NCI-H510A (cell line): ENCODE measurements around the gene AGFG1.

ENCODE experiments used
- DNase-seq: peaks from one replicate; lab custom pipeline; 2025; lab: John Stamatoyannopoulos, UW

AGFG1 gene

DNA sequence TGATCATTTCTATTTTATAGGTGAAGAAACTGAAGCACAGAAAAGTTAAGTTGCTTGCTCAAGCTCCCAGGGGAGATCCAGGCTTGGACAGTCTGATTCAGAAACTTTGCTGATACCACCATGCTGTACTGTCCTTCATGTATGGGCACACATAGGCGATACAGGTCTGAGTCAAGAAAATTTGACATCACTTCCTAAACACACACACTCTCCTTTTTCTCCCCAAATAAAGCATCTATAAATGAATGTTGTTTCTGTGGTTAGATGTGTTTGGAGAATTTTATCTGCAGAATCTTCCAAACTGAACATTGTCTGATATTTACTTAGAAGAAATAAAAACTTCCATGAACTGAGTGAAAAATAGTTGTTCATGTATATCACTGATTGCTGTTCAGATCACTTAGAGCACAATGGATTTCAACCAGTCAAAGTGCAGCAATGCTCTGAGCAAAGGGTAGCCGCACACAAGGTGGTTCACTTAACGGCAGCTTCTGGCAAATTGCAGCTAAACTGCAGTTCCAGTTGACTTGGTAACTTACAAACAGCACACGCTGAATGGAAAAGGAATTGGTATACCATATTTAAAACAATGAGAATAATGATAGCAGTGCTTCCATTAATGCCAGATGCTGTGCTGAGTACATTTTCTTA is 10.0 kb upstream of the AGFG1 start:
- no peak for DNase-seq

DNA sequence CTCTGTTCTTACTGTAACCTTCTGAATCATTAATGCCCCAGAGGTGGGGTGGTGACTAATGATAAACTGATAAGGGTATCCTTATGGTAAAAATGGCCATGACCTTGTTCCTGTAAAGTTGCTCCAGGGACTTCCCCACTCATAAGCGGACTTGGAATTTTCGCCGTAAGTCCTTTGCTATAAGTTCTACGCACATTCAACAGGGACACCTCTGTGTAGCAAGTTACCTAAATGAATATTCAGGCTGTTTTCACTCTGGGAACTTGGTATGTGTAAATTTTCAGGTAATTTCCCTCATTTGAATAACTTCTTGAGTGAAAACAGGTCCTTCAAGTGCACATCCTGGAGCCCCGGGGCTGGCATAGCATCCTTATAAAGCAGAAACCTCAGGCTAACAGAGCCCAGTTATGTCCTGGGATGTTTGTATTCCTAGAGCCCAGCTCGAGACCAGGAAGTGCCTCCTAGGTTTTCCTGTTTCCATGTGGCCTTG is 9.4 kb upstream of the AGFG1 start:
- DNase-seq, result no peak

DNA sequence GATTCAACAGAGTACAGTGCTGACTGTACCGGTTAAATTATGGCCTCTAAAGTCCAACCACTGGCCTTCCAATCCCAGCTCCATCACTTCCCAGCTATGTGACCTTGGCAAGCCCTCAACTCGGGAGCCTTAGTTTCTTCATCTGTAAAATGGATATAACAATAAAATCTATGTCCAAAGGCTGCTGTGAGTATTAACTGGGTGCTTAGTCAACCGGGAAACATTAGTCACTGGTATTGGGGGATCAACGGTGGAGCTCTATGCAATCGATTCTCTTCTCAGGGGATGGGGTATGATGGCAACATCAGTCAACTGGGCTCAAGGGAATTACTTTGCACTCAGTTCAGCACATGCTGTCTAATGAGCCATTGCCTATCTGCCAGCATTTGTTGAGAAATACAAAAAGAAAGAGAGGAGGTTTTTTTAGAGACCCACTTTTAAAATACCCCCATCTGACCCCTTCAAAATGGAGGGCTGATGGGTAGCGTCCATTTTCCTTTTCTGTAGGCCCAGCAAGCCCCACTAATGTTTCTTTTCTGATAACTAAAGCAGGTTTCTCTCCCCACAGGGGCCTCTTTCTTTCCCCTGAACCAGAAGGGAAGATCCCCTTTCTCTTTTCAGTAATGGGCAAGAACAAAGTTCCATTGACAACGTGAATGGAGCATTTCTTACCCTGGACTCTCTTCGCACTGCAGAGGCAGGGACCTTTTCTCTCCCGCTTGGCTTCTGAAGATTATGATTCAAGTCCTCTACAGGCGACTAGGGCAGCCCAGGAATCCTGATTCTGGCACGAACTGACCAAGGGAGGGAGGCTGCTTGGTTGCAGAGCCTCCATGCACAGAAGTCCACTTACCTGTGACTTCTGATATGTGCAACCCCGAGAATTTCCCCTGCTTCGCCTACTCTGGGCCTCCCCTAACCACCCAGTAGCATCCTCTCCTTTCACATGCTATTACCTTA is 8.7 kb upstream of the AGFG1 start:
- no peak for DNase-seq

DNA sequence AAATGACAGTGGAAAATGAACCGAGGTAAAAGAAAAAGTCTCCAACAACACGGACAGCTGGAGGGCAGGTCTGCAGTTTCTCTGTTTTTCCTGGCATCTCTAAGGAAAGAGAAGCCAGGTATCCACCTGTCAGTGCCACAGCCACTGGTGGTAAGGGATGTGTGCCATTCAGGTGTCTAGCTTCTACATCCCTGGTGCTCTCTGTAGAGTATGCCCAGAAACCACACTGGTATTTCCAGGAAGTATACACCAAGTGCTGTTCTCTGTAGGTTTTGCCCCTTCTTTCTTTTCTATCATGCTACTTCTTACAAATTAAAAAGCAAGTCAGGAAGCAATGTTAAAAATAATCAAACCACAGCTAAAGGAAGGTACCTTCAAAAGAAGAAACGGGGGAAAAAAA is 7.6 kb upstream of the AGFG1 start:
- no peak for DNase-seq

DNA sequence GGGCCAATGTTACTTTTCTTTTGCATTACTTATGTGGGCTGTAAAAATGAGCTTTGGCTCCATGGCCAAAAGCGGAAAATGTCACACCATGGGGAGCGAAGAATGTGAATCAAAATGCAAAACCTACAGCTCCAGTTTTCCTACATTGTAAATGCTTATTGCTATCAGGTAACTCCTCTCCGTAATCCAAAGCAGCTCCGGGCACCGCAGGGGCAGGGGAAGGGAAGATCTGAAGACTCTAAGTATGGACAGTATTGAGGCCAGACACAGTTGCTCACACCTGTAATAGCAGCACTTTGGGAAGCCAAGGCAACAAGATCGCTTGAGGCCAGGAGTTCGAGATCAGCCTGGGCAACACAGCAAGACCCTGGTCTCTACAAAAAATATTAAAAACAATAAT is 7.1 kb upstream of the AGFG1 start:
- no peak for DNase-seq

DNA sequence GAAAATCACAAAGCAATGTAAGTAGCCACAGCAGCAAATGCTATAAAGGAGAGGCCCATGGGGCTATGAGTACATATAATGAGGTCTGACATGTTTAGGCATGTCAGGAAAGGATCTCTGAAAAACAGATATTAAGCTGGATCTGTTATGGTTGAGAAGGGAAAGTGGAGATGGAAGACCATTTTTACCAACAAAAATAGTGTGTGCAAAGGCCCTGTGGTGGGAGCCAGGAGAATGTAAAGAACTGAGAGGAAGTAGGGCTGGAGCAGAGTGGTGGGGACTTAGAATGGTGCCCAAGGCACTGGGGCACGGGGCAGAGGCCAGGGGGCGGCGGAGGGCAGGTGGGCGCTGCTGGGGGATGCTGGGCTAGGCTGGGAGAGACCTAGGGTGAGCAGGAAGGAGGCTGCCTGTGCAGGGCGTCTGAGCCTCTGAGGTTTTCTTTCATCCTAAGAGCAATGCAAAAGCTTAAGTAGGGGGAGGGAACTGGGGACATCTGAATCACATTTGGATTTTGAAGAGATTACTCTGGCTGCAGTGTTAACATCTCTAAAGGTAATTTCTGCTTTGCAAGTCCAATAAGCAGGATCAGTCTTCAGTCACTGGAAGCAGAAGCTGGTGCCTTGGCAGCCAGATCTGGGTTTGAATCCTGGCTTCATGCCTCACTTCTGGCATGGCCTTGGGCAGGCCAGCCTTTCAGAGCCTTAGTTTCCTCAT is 4.9 kb upstream of the AGFG1 start:
- no peak for DNase-seq

DNA sequence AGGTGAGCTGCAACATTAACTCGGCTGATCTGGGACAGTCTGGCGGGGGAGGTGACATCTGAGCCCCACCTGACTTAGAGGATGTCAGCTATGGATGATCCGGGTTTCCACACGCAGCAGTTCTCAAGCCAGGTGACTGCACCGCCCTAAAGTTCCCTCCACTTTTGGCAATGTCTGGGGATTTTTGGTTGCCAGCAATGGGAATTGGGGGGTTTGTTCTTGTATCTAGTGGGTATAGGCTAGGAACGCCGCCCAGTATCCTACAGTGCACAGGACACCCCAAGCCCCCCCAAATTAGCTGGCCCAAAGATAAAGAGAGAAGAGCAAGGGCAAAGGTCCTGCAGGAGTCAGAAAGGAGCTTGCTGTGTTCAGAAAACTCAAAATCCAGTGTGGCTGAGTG is 544 bp upstream of the AGFG1 start:
- no peak for DNase-seq

DNA sequence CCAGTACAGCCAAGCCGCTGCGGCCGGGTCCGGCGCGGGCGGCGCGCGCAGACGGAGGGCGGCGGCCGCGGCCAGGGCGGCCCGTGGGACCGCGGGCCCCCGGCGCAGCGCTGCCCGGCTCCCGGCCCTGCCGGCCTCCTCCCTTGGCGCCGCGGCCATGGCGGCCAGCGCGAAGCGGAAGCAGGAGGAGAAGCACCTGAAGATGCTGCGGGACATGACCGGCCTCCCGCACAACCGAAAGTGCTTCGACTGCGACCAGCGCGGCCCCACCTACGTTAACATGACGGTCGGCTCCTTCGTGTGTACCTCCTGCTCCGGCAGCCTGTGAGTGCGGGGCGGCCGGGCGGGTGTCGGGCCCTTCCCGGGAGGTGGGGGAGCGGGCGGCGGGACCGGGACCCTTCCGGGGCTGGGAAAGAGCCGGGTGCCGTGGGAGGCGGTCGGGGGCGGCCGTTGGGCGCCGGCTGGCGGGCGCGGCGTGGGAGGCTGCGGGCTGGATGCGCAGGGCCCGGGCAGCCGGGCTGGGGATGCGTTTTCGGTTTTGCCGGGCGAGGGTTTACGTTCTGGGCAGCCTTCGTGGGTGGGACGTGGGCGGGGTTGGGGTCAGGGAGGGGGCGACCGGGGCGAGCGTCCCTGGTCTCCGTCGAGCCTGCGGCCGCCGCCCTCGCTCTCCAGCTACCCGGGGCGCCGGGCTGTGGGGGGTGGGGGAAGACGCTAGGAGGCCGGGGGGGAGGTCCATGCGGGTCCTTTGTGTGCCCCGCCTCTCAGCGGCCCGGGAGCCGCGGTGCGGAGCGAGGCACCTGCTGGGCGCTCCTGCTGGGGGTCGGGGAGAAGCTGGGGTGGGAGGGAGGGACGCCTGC is 537 bp downstream of the AGFG1 start:
- peak; percentile 82 for DNase-seq

DNA sequence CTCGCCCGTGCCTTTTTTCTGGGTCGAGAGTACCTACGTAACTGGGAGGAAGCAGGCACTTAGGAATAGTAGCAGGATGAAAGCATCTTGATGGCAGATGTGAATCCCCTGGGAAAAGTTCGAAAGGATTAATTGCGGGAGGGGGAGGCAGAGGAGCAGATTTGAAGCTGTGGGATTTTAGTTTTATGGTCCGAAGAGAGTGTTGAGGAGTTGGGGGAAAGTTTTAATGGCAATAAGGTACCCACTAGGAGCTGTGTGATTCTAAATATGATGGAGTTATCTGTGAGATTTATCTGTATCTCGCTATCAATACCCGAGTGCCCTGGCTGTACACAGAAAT is 1.1 kb downstream of the AGFG1 start:
- no peak for DNase-seq

DNA sequence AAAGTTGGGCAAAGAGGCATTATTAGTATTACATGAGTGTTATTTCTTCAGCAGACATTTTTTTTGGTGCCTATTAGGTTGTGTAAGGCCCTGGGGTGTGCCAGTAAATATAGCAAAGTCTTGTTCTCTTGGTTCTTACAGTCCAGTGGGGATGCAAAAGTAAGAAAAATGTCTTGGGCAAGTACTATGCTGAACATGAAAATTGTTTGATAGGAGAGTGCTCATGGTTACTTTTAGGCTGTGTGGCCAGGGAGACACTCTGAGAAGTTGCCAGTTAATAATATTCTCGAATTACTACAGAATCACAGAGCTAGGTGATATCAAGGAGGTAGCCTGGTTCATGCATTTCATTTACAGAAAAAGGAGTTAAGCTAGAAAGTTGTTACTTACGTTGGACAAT is 1.9 kb downstream of the AGFG1 start:
- no peak for DNase-seq

DNA sequence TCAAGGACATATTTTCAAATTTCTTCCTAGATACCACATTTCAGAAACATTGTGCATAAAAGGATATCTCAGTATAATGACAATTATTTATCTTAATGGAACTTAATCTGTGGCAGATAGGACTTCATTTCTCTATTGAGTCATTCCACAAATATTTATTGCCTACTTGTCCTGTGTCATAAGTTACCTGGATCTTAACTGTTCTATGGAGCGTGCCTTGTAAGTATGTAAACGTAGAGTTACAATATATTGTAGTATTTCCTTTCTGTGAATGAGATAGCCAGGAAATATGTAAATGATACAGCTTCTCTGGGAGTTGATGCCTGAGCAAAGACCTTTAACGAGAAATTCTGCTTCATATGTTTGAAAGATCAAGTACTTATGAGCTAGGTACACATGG is 2.5 kb downstream of the AGFG1 start:
- no peak for DNase-seq

DNA sequence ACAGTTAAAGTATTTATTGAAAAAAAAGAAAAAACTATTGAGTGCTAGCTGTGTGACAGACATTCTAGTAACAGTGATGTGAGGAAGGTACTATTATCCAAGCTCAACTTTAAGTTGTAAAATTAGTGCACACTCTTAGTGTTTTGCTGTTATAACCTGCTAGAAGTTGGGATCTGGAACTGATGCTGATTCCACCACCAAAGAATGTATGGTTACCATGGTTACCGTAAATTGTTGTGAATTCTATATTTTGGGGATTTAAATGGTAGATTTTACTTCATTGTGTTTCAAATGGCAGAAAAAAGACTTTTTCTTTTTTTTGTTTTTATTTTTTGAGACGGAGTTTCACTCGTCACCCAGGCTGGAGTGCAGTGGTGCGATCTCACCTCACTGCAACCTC is 5.3 kb downstream of the AGFG1 start:
- no peak for DNase-seq

DNA sequence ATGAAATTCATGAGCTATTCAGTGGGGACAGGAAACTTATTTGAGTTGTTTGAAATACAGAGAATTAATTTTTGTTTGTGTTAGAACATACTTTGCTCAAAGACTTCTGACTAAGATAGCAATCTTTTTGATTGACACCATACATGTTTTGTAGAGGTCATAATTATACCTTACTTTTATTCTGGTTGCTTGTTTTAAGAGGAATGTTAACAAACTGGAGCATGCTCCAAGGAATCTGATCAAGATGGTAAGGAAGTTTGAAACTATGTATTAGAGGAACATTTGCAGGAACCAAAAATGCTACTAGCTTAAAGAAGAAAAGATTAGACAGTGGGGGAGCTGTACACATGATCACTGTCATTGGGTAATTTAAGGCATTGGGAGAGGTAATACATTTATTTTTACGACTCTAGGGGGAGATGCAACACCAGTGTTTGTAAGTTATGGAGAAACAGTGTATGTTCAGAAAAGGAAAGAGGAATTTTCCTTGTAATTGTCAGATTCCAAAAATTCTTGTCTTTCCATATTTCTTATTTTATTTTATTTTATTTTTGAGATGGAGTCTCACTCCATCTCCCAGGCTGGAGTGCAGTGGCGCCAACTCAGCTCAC is 8.0 kb downstream of the AGFG1 start:
- DNase-seq, result no peak

DNA sequence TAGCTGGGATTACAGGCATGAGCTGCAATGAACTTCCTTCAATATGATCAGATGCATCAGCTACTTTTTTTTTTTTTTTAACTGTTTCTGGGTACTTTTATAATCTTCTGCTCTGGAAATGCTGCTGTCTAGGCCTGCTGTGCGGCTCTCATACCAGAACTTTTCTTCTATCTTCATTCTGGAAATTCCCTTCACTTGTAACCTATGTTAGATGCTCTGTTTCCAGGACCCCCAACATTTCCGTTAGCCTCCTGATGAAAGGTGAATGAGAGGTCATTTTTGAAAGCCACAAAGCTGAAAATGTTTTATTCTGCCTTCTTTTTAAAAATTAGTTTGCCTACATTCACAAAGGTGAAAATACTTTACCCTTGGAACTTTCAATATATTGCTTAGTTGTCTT is 8.6 kb downstream of the AGFG1 start:
- DNase-seq, result no peak

DNA sequence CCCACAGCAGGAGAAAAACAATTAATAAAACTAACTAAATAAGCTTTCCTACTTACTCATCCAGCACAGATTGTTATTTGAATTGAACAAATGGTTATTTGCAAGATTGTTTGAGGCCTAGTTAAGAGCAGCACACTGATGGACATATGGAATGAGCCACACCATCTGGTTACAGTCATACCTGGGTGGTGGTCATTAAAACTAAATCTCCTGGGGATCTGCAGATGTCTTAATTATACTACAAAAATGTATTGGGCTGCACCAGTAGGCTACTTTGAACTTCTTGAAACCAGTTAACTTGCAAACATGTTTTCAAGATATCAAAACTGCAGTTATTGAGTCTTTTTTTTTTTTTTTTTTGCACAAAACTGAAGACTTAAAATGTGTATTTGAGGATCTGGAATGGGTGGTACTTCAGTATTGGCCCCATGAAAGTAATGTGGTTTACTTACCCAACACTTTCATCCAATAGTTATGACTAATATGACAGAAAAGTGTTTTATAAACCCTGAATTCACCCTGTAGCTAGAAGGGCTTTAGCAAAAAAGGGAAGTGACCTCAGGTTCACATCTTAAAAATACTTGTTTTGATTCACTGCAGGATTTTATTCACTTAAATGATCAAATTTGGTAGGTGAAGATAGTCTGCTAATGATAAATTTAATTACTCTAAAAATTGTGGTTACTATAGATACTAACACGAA is 10.8 kb downstream of the AGFG1 start:
- no peak for DNase-seq

DNA sequence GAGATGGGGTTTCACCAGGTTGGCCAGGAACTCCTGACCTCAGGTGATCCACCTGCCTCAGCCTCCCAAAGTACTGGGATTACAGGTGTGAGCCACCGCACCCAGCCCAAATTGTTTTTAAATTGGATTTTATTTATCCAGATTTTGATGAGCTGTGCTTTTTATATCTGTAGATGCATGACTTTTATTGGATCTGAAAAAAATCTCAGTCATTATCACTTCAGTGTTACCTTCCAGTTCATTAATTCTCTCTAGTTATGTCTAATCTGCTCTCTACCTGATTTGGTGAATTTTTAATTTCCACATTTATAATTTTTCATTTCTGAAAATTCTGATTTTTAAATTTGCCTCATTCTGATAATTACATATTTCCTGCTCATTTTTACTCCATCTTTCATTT is 13.5 kb downstream of the AGFG1 start:
- no peak for DNase-seq

DNA sequence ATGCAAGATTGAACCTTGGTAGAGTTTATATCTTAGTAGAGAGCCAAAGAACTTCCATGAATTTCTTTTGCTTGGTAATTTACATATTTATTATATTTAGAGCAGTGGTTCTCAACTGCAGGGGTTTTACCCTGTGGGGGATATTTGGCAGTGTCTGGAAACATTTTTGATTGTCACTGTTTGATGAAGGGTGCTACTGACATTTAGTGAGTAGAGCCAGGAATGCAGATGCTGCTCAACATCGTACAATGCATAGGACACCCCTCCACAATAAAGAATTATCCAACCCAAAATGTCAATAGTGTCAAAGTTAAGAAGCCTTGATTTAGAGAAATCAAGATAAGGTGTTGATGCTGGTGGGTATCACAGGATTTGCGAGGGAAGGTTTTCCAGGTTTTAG is 14.7 kb downstream of the AGFG1 start:
- no peak for DNase-seq

DNA sequence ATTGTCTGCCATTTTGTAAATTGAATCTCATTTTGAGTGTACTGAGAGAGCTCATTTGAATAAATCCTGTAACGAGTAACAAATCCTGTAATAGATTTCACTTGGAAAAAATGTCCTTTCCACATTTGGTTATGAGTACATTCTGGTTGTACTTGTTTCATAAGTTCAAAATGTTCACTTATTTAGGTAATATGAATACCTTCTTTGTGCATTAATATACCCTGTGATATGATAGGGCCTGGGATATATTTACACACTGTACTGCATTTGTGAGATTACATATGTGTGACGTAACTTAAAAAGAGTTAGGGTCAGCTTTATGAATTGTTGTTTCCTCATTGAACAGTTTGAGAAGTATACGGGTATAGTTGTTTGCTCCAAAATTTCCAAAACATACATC is 16.1 kb downstream of the AGFG1 start:
- DNase-seq, result no peak

DNA sequence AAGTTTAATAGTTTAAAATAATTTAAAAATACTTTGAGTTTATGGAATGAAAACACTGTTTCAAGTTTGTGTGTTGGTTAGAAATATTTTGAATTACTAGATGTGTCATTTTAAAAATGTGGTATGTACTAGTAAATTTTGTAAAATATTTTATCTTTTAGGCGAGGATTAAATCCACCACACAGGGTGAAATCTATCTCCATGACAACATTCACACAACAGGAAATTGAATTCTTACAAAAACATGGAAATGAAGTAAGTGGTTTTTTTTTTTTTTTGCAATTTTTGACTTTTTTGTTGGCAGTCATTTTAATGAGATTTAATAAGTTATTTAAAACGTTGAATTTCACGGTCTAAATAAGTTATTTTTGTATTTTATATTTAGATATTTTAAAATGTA is 19.4 kb downstream of the AGFG1 start:
- DNase-seq, result no peak

DNA sequence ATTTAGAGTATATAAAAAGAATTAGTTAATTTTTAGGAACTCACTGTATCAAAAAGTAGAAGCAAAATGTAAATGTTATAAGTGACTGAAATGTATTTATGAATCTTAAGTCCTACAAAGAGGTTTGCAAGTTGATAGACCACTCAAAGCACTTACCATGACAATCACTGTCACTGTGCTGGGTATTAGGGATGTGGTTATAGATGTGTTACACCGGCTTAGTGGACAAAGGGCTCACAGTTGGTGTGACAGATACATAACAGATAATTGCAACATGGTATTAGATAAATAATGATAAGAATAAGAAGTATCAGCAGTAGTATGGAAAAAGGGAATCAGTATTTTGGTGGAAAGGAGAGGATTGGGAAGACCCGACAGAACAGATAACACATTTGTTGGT is 21.6 kb downstream of the AGFG1 start:
- DNase-seq, result no peak

DNA sequence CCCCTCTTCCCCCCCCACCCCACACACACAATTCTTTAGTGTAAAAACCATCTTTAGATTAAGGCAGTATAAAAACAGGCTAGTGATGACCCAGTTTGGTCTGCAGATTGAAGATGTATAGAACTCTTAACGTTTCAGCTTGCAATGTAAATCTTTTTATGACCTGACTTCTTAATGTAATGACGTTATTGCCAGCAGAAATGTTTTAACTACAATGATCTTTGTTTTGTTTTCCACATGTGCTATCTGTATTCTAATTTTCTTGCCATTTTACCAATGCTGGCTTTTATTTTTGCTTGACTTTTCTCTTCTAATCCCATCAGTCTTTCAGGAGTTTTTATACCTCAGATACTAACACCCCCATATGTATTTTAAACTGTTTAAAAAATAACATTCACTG is 25.2 kb downstream of the AGFG1 start:
- no peak for DNase-seq
